GM23338 (cell line): ENCODE measurements around the gene SKOR1. TPM values are rescaled to one million over a fixed set of nuclear protein-coding genes. Genes with fewer than 3 reads are reported as not detected.

Source experiments
- ATAC-seq: fragments of 200-7000 bp; cut with Tn5 transposase; 3 replicates; pipeline ENCODE4 v1.9.1; 2020
- DNase-seq: peaks from one replicate; pipeline ENCODE4 v3.0.0-alpha.2; 2015; ENCODE audit warnings: low spot score
- H2AFZ ChIP-seq: fragments of 200-600 bp; sonication (generic); 2 replicates; pipeline ENCODE4 v1.8.0; 2016; ENCODE audit warnings: antibody characterized with exemption, mild to moderate bottlenecking, moderate library complexity
- H3F3A ChIP-seq: fragments of 200-600 bp; sonication (generic); replicated peaks from 2 replicates; pipeline ENCODE4 v1.8.0; 2017; ENCODE audit warnings: antibody characterized with exemption, mixed run types, low read depth
- H3K27ac ChIP-seq: fragments of 200-600 bp; sonication (generic); 2 replicates; pipeline ENCODE4 v1.6.1; 2016; ENCODE audit warnings: low read depth
- H3K27me3 ChIP-seq: fragments of 200-600 bp; sonication (generic); 2 replicates; pipeline ENCODE4 v1.8.0; 2016; ENCODE audit warnings: mild to moderate bottlenecking, mixed run types, moderate library complexity; ENCODE audit not compliant: insufficient read depth
- H3K36me3 ChIP-seq: fragments of 200-600 bp; sonication (generic); 2 replicates; pipeline ENCODE4 v1.8.0; 2016; ENCODE audit warnings: mild to moderate bottlenecking; ENCODE audit not compliant: insufficient read depth
- H3K4me1 ChIP-seq: fragments of 200-600 bp; sonication (generic); 2 replicates; pipeline ENCODE4 v1.8.0; 2016; ENCODE audit warnings: mild to moderate bottlenecking, moderate library complexity; ENCODE audit not compliant: insufficient read depth
- H3K4me2 ChIP-seq: fragments of 200-600 bp; sonication (generic); 2 replicates; pipeline ENCODE4 v1.7.1; 2017; ENCODE audit warnings: mixed run types
- H3K4me3 ChIP-seq: fragments of 200-600 bp; sonication (generic); 2 replicates; pipeline ENCODE4 v1.6.1; 2016; ENCODE audit warnings: mixed run types
- H3K79me2 ChIP-seq: fragments of 200-600 bp; sonication (generic); replicated peaks from 2 replicates; pipeline ENCODE4 v1.8.0; 2017; ENCODE audit warnings: mild to moderate bottlenecking; ENCODE audit not compliant: insufficient read depth
- H3K9me2 ChIP-seq: fragments of 200-600 bp; sonication (generic); 2 replicates; pipeline ENCODE4 v1.8.0; 2017; ENCODE audit not compliant: insufficient read depth
- H4K20me1 ChIP-seq: fragments of 200-600 bp; sonication (generic); replicated peaks from 2 replicates; pipeline ENCODE4 v1.8.0; 2017; ENCODE audit warnings: mild to moderate bottlenecking; ENCODE audit not compliant: insufficient read depth
- H3K27ac Mint-ChIP-seq: 2 replicates; pipeline ENCODE4 v1.8.0; 2020; ENCODE audit warnings: inconsistent platforms, mild to moderate bottlenecking, moderate library complexity, mixed read lengths
- H3K27me3 Mint-ChIP-seq: 3 replicates; pipeline ENCODE4 v1.8.0; 2022; ENCODE audit warnings: low read depth, mild to moderate bottlenecking, moderate library complexity, mixed read lengths, inconsistent platforms; ENCODE audit not compliant: insufficient read depth, poor library complexity
- H3K36me3 Mint-ChIP-seq: 3 replicates; pipeline ENCODE4 v1.8.0; 2021; ENCODE audit warnings: low read depth, mild to moderate bottlenecking, inconsistent platforms, moderate library complexity, mixed read lengths
- H3K4me1 Mint-ChIP-seq: 3 replicates; pipeline ENCODE4 v1.8.0; 2020; ENCODE audit warnings: mild to moderate bottlenecking, inconsistent platforms, mixed read lengths
- H3K4me3 Mint-ChIP-seq: 3 replicates; pipeline ENCODE4 v1.8.0; 2021; ENCODE audit warnings: moderate library complexity, mild to moderate bottlenecking, inconsistent platforms, mixed read lengths
- H3K9me3 Mint-ChIP-seq: 3 replicates; pipeline ENCODE4 v1.8.0; 2020; ENCODE audit warnings: moderate library complexity, mild to moderate bottlenecking, inconsistent platforms, mixed read lengths
- CREB1 ChIP-seq: fragments of 250-450 bp; sonication (Bioruptor Pico); IDR thresholded peaks from 2 replicates; pipeline ENCODE4 v1.5.0; 2020; ENCODE audit warnings: low read depth, mild to moderate bottlenecking, moderate library complexity
- CTCF ChIP-seq, 2 experiments: fragments of 200-600 bp in 1 of 2; sonication (generic) in 1 of 2; conservative IDR thresholded peaks; 2 replicates each; pipeline versions ENCODE4 v1.5.1 to v1.6.1; 2016 to 2017; ENCODE audit warnings: antibody characterized with exemption in 2 of 2, low read depth in 2 of 2, mild to moderate bottlenecking in 2 of 2, moderate library complexity in 1 of 2
- ETS1 ChIP-seq: IDR thresholded peaks from 2 replicates; pipeline ENCODE4 v1.6.1; 2016; ENCODE audit warnings: antibody characterized with exemption
- EZH2 ChIP-seq: fragments of 200-600 bp; sonication (generic); IDR thresholded peaks from one replicate; pipeline ENCODE4 v1.8.0; 2017; ENCODE audit warnings: antibody characterized with exemption, mild to moderate bottlenecking, low read depth; ENCODE audit not compliant: unreplicated experiment
- EZH2phosphoT487 ChIP-seq: fragments of 200-600 bp; sonication (generic); IDR thresholded peaks from one replicate; pipeline ENCODE4 v1.8.1; 2018; ENCODE audit warnings: antibody characterized with exemption; ENCODE audit not compliant: unreplicated experiment
- JUNB ChIP-seq: IDR thresholded peaks from one replicate; pipeline ENCODE4 v1.6.1; 2016; ENCODE audit warnings: antibody characterized with exemption; ENCODE audit not compliant: unreplicated experiment
- NANOG ChIP-seq: IDR thresholded peaks from 2 replicates; pipeline ENCODE4 v1.6.1; 2016; ENCODE audit warnings: antibody characterized with exemption, borderline replicate concordance
- POLR2AphosphoS5 ChIP-seq: IDR thresholded peaks from 2 replicates; pipeline ENCODE4 v1.6.1; 2016; ENCODE audit warnings: antibody characterized with exemption, low read depth
- REST ChIP-seq: IDR thresholded peaks from one replicate; pipeline ENCODE4 v1.6.1; 2018; ENCODE audit warnings: antibody characterized with exemption; ENCODE audit not compliant: unreplicated experiment
- STAT1 ChIP-seq: IDR thresholded peaks from one replicate; pipeline ENCODE4 v1.6.1; 2016; ENCODE audit warnings: antibody characterized with exemption; ENCODE audit not compliant: unreplicated experiment
- ZNF114 ChIP-seq: fragments of 250-450 bp; sonication (Bioruptor Pico); IDR thresholded peaks from 2 replicates; pipeline ENCODE4 v1.5.0; 2020; ENCODE audit warnings: mild to moderate bottlenecking, moderate library complexity
- ZNF331 ChIP-seq: fragments of 250-450 bp; sonication (Bioruptor Pico); IDR thresholded peaks from 2 replicates; pipeline ENCODE4 v1.5.0; 2020; ENCODE audit warnings: low read depth, mild to moderate bottlenecking, moderate library complexity
- ZNF462 ChIP-seq: fragments of 250-450 bp; sonication (Bioruptor Pico); IDR thresholded peaks from 2 replicates; pipeline ENCODE4 v1.5.0; 2020; ENCODE audit warnings: mild to moderate bottlenecking, moderate library complexity
- polyA plus RNA-seq: library from polyadenylated mRNA; unstranded; fragments of >200 nt; fragmentation: Nextera tagmentation; extraction: Ambion mirVana; gene quantifications from 2 replicates; pipeline ENCODE4 v1.2.1, GENCODE V29; 2016
- total RNA-seq: library from RNA; depleted of rRNA; stranded (reverse); fragments of >200 nt; shearing (Covaris generic); gene quantifications from 2 replicates; pipeline ENCODE4 v1.2.3, GENCODE V29; 2014

Gene SKOR1
- total and polyA plus RNA-seq, 2 experiments from 2014 or later: 0.17 TPM; not detected in 1

- no peak overlapping the region for H3K4me3 Mint-ChIP-seq
Observed at GRCh38 chr15:67785431-67785830, 39.9 kb upstream of the SKOR1 start.

More at GRCh38 chr15:67785431-67785830, 39.9 kb upstream of the SKOR1 start:
- no peak overlapping the region for H3K4me3 ChIP-seq
- no peaks in the 10 kb centered on the region for H3K79me2 ChIP-seq
- H3K27me3 ChIP-seq: no peaks in the 10 kb centered on the region
- no peaks in the 10 kb centered on the region for H3K36me3 ChIP-seq
- H3K27me3 Mint-ChIP-seq: no peaks in the 10 kb centered on the region
- TF ChIP-seq REST (no peak), EZH2phosphoT487 (no peak), ETS1 (no peak), JUNB (no peak), ZNF331 (CRISPR knock-in tag) (no peak), EZH2 (no peak), POLR2AphosphoS5 (no peak), NANOG (no peak), ZNF114 (no peak), CTCF (conservative IDR thresholded peaks at IDR 0.05; ENCODE audit: low read depth in 2 of 2) (no peak), CREB1 (no peak), ZNF462 (CRISPR knock-in tag) (no peak), STAT1 (no peak)
- no peaks in the 10 kb centered on the region for H3K9me2 ChIP-seq
- no peaks in the 10 kb centered on the region for H3K9me3 Mint-ChIP-seq
- no peak overlapping the region for H3K27ac ChIP-seq
- no peak overlapping the region for H2AFZ ChIP-seq
- no peak for DNase-seq
- no peak overlapping the region for H3K27ac Mint-ChIP-seq
- 0 out of 2 replicates have a peak, but pooled peaks cover 4% of the 10 kb centered on the region for H3F3A ChIP-seq
- H3K4me2 ChIP-seq: no peak overlapping the region
- no peaks in the 10 kb centered on the region for H4K20me1 ChIP-seq
- H3K4me1 ChIP-seq: peaks cover 47% of the 10 kb centered on the region
- ATAC-seq: no peak
- peaks cover 46% of the 10 kb centered on the region for H3K4me1 Mint-ChIP-seq
- no peaks in the 10 kb centered on the region for H3K36me3 Mint-ChIP-seq
